Mesendoderm (in vitro differentiated cells): ENCODE data around the gene SGSH.

Source experiments
- DNase-seq: peaks from one replicate; pipeline ENCODE4 v3.0.0; 2013
- H2AK5ac ChIP-seq: 2 replicates; pipeline ENCODE4 v1.6.1; 2013; ENCODE audit warnings: low read length, inconsistent platforms
- H2BK120ac ChIP-seq: 2 replicates; pipeline ENCODE4 v1.6.1; 2013; ENCODE audit warnings: low read depth, mild to moderate bottlenecking, low read length, moderate library complexity, mixed read lengths
- H2BK15ac ChIP-seq: replicated peaks from 2 replicates; pipeline ENCODE4 v1.6.1; 2013; ENCODE audit warnings: low read depth, mild to moderate bottlenecking, moderate library complexity
- H2BK5ac ChIP-seq: 2 replicates; pipeline ENCODE4 v1.6.1; 2013; ENCODE audit warnings: low read length, inconsistent platforms
- H3K18ac ChIP-seq: 2 replicates; pipeline ENCODE4 v1.6.1; 2013; ENCODE audit warnings: mild to moderate bottlenecking, low read length, mixed read lengths
- H3K23ac ChIP-seq: one replicate; pipeline ENCODE4 v1.6.1; 2013; ENCODE audit warnings: low read length
- H3K27ac ChIP-seq: 2 replicates; pipeline ENCODE4 v1.5.1; 2013; ENCODE audit warnings: low read depth, mild to moderate bottlenecking, inconsistent platforms, low read length, moderate library complexity
- H3K27me3 ChIP-seq: 2 replicates; pipeline ENCODE4 v1.6.1; 2013; ENCODE audit warnings: low read length, control low read depth, mild to moderate bottlenecking, inconsistent platforms; ENCODE audit not compliant: insufficient read depth, poor library complexity
- H3K36me3 ChIP-seq: 2 replicates; pipeline ENCODE4 v1.6.1; 2013; ENCODE audit warnings: low read length, inconsistent platforms; ENCODE audit not compliant: control insufficient read depth, insufficient read depth
- H3K4ac ChIP-seq: one replicate; pipeline ENCODE4 v1.6.1; 2013; ENCODE audit warnings: low read depth, mild to moderate bottlenecking, low read length, moderate library complexity
- H3K4me1 ChIP-seq: 2 replicates; pipeline ENCODE4 v1.6.1; 2013; ENCODE audit warnings: low read depth, low read length, inconsistent platforms; ENCODE audit not compliant: control insufficient read depth
- H3K4me2 ChIP-seq: 2 replicates; pipeline ENCODE4 v1.6.1; 2013; ENCODE audit warnings: low read length
- H3K4me3 ChIP-seq: 2 replicates; pipeline ENCODE4 v1.5.1; 2013; ENCODE audit warnings: mild to moderate bottlenecking, low read length
- H3K56ac ChIP-seq: one replicate; pipeline ENCODE4 v1.6.1; 2013; ENCODE audit warnings: low read length
- H3K79me1 ChIP-seq: 2 replicates; pipeline ENCODE4 v1.6.1; 2013; ENCODE audit warnings: low read length, inconsistent platforms
- H3K79me2 ChIP-seq: 2 replicates; pipeline ENCODE4 v1.6.1; 2013; ENCODE audit warnings: mild to moderate bottlenecking, low read length; ENCODE audit not compliant: control insufficient read depth, insufficient read depth
- H3K9ac ChIP-seq: 2 replicates; pipeline ENCODE4 v1.6.1; 2013; ENCODE audit warnings: low read length, inconsistent platforms
- H4K5ac ChIP-seq: one replicate; pipeline ENCODE4 v1.6.1; 2013; ENCODE audit warnings: low read length
- H4K8ac ChIP-seq: one replicate; pipeline ENCODE4 v1.6.1; 2013; ENCODE audit warnings: low read depth, mild to moderate bottlenecking, control low read depth, low read length, moderate library complexity
- WGBS: extraction: QIAGEN DNeasy Blood & Tissue Kit; methylation state at CpG from one replicate; pipeline ENCODE4 v1.1.7; 2013; ENCODE audit warnings: low lambda C conversion rate, missing lambda C conversion rate; ENCODE audit not compliant: insufficient coverage; ENCODE audit errors: extremely low coverage; 5-methylcytosine and 5-hydroxymethylcytosine counted together

The SGSH gene

GRCh38 chr17:80195671-80196529 lies 24.2 kb downstream of the SGSH start:
- Histone ChIP-seq H2BK15ac (no peak overlapping the region), H3K27ac (no peak overlapping the region), H3K18ac (no peak overlapping the region), H3K4me2 (no peak overlapping the region), H3K4me1 (no peaks in the 10 kb centered on the region), H4K5ac (no peak overlapping the region), H3K56ac (no peak overlapping the region), H3K79me1 (no peaks in the 10 kb centered on the region), H2AK5ac (no peak overlapping the region), H4K8ac (no peak overlapping the region), H2BK5ac (no peak overlapping the region), H2BK120ac (no peak overlapping the region), H3K9ac (no peak overlapping the region), H3K36me3 (no peaks in the 10 kb centered on the region), H3K79me2 (no peaks in the 10 kb centered on the region), H3K27me3 (no peaks in the 10 kb centered on the region), H3K4ac (no peak overlapping the region), H3K23ac (no peak overlapping the region), H3K4me3 (no peak overlapping the region)
- no CpG with 5 or more reads among the region's 27 CpGs for WGBS
- peak; percentile 33 for DNase-seq

GRCh38 chr17:80195141-80195540 lies 25.0 kb downstream of the SGSH start:
- H3K79me1 ChIP-seq: no peaks in the 10 kb centered on the region
- H3K23ac ChIP-seq: no peak overlapping the region
- H3K4me1 ChIP-seq: no peaks in the 10 kb centered on the region
- no peak overlapping the region for H4K5ac ChIP-seq
- DNase-seq: no peak
- H4K8ac ChIP-seq: no peak overlapping the region
- no peak overlapping the region for H2BK15ac ChIP-seq
- H2BK5ac ChIP-seq: no peak overlapping the region
- WGBS: no CpG with 5 or more reads among the region's 14 CpGs
- no peak overlapping the region for H3K9ac ChIP-seq
- no peaks in the 10 kb centered on the region for H3K79me2 ChIP-seq
- H2AK5ac ChIP-seq: no peak overlapping the region
- no peak overlapping the region for H3K4me2 ChIP-seq
- H3K36me3 ChIP-seq: no peaks in the 10 kb centered on the region
- no peaks in the 10 kb centered on the region for H3K27me3 ChIP-seq
- H2BK120ac ChIP-seq: no peak overlapping the region
- no peak overlapping the region for H3K18ac ChIP-seq
- H3K27ac ChIP-seq: no peak overlapping the region
- no peak overlapping the region for H3K4ac ChIP-seq
- no peak overlapping the region for H3K4me3 ChIP-seq
- H3K56ac ChIP-seq: no peak overlapping the region

GRCh38 chr17:80191865-80192661 lies 28.1 kb downstream of the SGSH start:
- no peak overlapping the region for H2BK5ac ChIP-seq
- WGBS: no CpG with 5 or more reads among the region's 29 CpGs
- no peak overlapping the region for H3K9ac ChIP-seq
- H3K79me1 ChIP-seq: no peaks in the 10 kb centered on the region
- no peak overlapping the region for H4K8ac ChIP-seq
- H2BK15ac ChIP-seq: no peak overlapping the region
- H4K5ac ChIP-seq: no peak overlapping the region
- no peaks in the 10 kb centered on the region for H3K27me3 ChIP-seq
- no peak overlapping the region for H3K27ac ChIP-seq
- H3K4me2 ChIP-seq: no peak overlapping the region
- H3K36me3 ChIP-seq: no peaks in the 10 kb centered on the region
- no peak overlapping the region for H3K4ac ChIP-seq
- DNase-seq: no peak
- H2AK5ac ChIP-seq: no peak overlapping the region
- H3K79me2 ChIP-seq: no peaks in the 10 kb centered on the region
- H3K23ac ChIP-seq: no peak overlapping the region
- H3K4me3 ChIP-seq: no peak overlapping the region
- no peak overlapping the region for H2BK120ac ChIP-seq
- no peak overlapping the region for H3K56ac ChIP-seq
- no peak overlapping the region for H3K18ac ChIP-seq
- no peaks in the 10 kb centered on the region for H3K4me1 ChIP-seq

GRCh38 chr17:80191192-80191591 lies 28.9 kb downstream of the SGSH start:
- no CpG with 5 or more reads among the region's 20 CpGs for WGBS
- no peaks in the 10 kb centered on the region for H3K79me2 ChIP-seq

GRCh38 chr17:80190716-80191115 lies 29.4 kb downstream of the SGSH start:
- Histone ChIP-seq H4K5ac (no peak overlapping the region), H3K4ac (no peak overlapping the region), H2BK15ac (no peak overlapping the region), H3K18ac (no peak overlapping the region), H3K56ac (no peak overlapping the region), H2BK5ac (no peak overlapping the region), H2AK5ac (no peak overlapping the region), H3K4me1 (no peaks in the 10 kb centered on the region), H3K4me2 (no peak overlapping the region), H3K36me3 (no peaks in the 10 kb centered on the region), H3K79me1 (no peaks in the 10 kb centered on the region), H3K9ac (no peak overlapping the region), H3K79me2 (no peaks in the 10 kb centered on the region), H3K4me3 (no peak overlapping the region), H3K27ac (no peak overlapping the region), H3K23ac (no peak overlapping the region), H4K8ac (no peak overlapping the region), H2BK120ac (no peak overlapping the region), H3K27me3 (no peaks in the 10 kb centered on the region)
- WGBS: no CpG with 5 or more reads among the region's 10 CpGs
- DNase-seq: no peak

More at GRCh38 chr17:80191192-80191591, 28.9 kb downstream of the SGSH start:
- H4K8ac ChIP-seq: no peak overlapping the region
- H3K18ac ChIP-seq: no peak overlapping the region
- H3K23ac ChIP-seq: no peak overlapping the region
- no peak overlapping the region for H2AK5ac ChIP-seq
- H3K36me3 ChIP-seq: no peaks in the 10 kb centered on the region
- no peak overlapping the region for H3K4me3 ChIP-seq
- no peak overlapping the region for H3K4ac ChIP-seq
- no peak overlapping the region for H2BK5ac ChIP-seq
- H3K56ac ChIP-seq: no peak overlapping the region
- H3K79me1 ChIP-seq: no peaks in the 10 kb centered on the region
- no peak overlapping the region for H3K27ac ChIP-seq
- H3K4me2 ChIP-seq: no peak overlapping the region
- H3K27me3 ChIP-seq: no peaks in the 10 kb centered on the region
- H2BK15ac ChIP-seq: no peak overlapping the region
- no peaks in the 10 kb centered on the region for H3K4me1 ChIP-seq
- DNase-seq: peak; percentile 22
- no peak overlapping the region for H4K5ac ChIP-seq
- H3K9ac ChIP-seq: no peak overlapping the region
- H2BK120ac ChIP-seq: no peak overlapping the region
